ENCODE results near the gene UBE2D1. TPM values are rescaled to one million over a fixed set of nuclear protein-coding genes. Genes with fewer than 3 reads are reported as not detected.

Gene UBE2D1
- total RNA-seq, 1 donor, result 64.3 TPM

GRCh38 chr10:58384544-58384998 lies 49.8 kb downstream of the UBE2D1 start:
- Histone ChIP-seq H3K4me3 (ENCODE audit: low read length) (peak overlapping the region; percentile 83), H3K4me1 (ENCODE audit: insufficient read depth, low read length) (peaks cover 32% of the 10 kb centered on the region), H3K9me3 (ENCODE audit: low read depth, low read length) (no peaks in the 10 kb centered on the region), H3K27me3 (ENCODE audit: insufficient read depth, low read length) (no peaks in the 10 kb centered on the region)

GRCh38 chr10:58384999-58385783 lies 50.4 kb downstream of the UBE2D1 start, which contains the start of gene TFAM:
Gene TFAM, plus strand, starts transcription at chr10:58385410. Its CDS starts 138 bp downstream, at chr10:58385548.
- peaks cover 32% of the 10 kb centered on the region for H3K4me1 ChIP-seq (ENCODE audit: insufficient read depth, low read length)
- peak within 1 kb of the TSS; percentile 83 for H3K4me3 ChIP-seq (ENCODE audit: low read length)
- no peaks in the 10 kb centered on the region for H3K27me3 ChIP-seq (ENCODE audit: insufficient read depth, low read length)
- no peaks in the 10 kb centered on the region for H3K9me3 ChIP-seq (ENCODE audit: low read depth, low read length)

GRCh38 chr10:58385784-58386112 lies 50.9 kb downstream of the UBE2D1 start:
- Histone ChIP-seq H3K4me3 (ENCODE audit: low read length) (peak overlapping the region; percentile 83), H3K4me1 (ENCODE audit: insufficient read depth, low read length) (peaks cover 32% of the 10 kb centered on the region), H3K27me3 (ENCODE audit: insufficient read depth, low read length) (no peaks in the 10 kb centered on the region), H3K9me3 (ENCODE audit: low read depth, low read length) (no peaks in the 10 kb centered on the region)

- Histone ChIP-seq H3K4me1 (ENCODE audit: insufficient read depth, low read length) (peaks cover 26% of the 10 kb centered on the region), H3K4me3 (ENCODE audit: low read length) (no peak overlapping the region), H3K27me3 (ENCODE audit: insufficient read depth, low read length) (no peaks in the 10 kb centered on the region)
Measured at GRCh38 chr10:58389024-58389423, 54.2 kb downstream of the UBE2D1 start.

GRCh38 chr10:58393317-58393716 lies 58.5 kb downstream of the UBE2D1 start:
- H3K9me3 ChIP-seq (ENCODE audit: low read depth, low read length), result no peaks in the 10 kb centered on the region
- no peak overlapping the region for H3K4me3 ChIP-seq (ENCODE audit: low read length)
- H3K27me3 ChIP-seq (ENCODE audit: insufficient read depth, low read length), result no peaks in the 10 kb centered on the region
- H3K4me1 ChIP-seq (ENCODE audit: insufficient read depth, low read length), result no peaks in the 10 kb centered on the region

More at GRCh38 chr10:58389024-58389423, 54.2 kb downstream of the UBE2D1 start:
- no peaks in the 10 kb centered on the region for H3K9me3 ChIP-seq (ENCODE audit: low read depth, low read length)

- H3K4me3 ChIP-seq (ENCODE audit: low read length), result no peak overlapping the region
- no peaks in the 10 kb centered on the region for H3K4me1 ChIP-seq (ENCODE audit: insufficient read depth, low read length)
- H3K9me3 ChIP-seq (ENCODE audit: low read depth, low read length), result no peaks in the 10 kb centered on the region
- H3K27me3 ChIP-seq (ENCODE audit: insufficient read depth, low read length), result no peaks in the 10 kb centered on the region
Measured at GRCh38 chr10:58394471-58394870, 59.7 kb downstream of the UBE2D1 start.

- Histone ChIP-seq H3K4me1 (ENCODE audit: insufficient read depth, low read length) (no peaks in the 10 kb centered on the region), H3K4me3 (ENCODE audit: low read length) (no peak overlapping the region), H3K27me3 (ENCODE audit: insufficient read depth, low read length) (no peaks in the 10 kb centered on the region), H3K9me3 (ENCODE audit: low read depth, low read length) (no peaks in the 10 kb centered on the region)
Measured at GRCh38 chr10:58396057-58396456, 61.3 kb downstream of the UBE2D1 start.

- Histone ChIP-seq H3K9me3 (ENCODE audit: low read depth, low read length) (no peaks in the 10 kb centered on the region), H3K4me3 (ENCODE audit: low read length) (no peak overlapping the region), H3K27me3 (ENCODE audit: insufficient read depth, low read length) (no peaks in the 10 kb centered on the region), H3K4me1 (ENCODE audit: insufficient read depth, low read length) (no peaks in the 10 kb centered on the region)
Measured at GRCh38 chr10:58397830-58398229, 63.0 kb downstream of the UBE2D1 start.

- H3K9me3 ChIP-seq (ENCODE audit: low read depth, low read length), result no peaks in the 10 kb centered on the region
- H3K27me3 ChIP-seq (ENCODE audit: insufficient read depth, low read length), result no peaks in the 10 kb centered on the region
- H3K4me3 ChIP-seq (ENCODE audit: low read length), result no peak overlapping the region
- no peaks in the 10 kb centered on the region for H3K4me1 ChIP-seq (ENCODE audit: insufficient read depth, low read length)
Measured at GRCh38 chr10:58399410-58399809, 64.6 kb downstream of the UBE2D1 start.

- Histone ChIP-seq H3K27me3 (ENCODE audit: insufficient read depth, low read length) (no peaks in the 10 kb centered on the region), H3K4me3 (ENCODE audit: low read length) (no peak overlapping the region), H3K4me1 (ENCODE audit: insufficient read depth, low read length) (no peaks in the 10 kb centered on the region), H3K9me3 (ENCODE audit: low read depth, low read length) (no peaks in the 10 kb centered on the region)
Measured at GRCh38 chr10:58400609-58401008, 65.8 kb downstream of the UBE2D1 start.

- Histone ChIP-seq H3K4me1 (ENCODE audit: insufficient read depth, low read length) (no peaks in the 10 kb centered on the region), H3K9me3 (ENCODE audit: low read depth, low read length) (no peaks in the 10 kb centered on the region), H3K4me3 (ENCODE audit: low read length) (no peak overlapping the region), H3K27me3 (ENCODE audit: insufficient read depth, low read length) (no peaks in the 10 kb centered on the region)
Measured at GRCh38 chr10:58404001-58404400, 69.2 kb downstream of the UBE2D1 start.

GRCh38 chr10:58409956-58410610 lies 75.3 kb downstream of the UBE2D1 start:
- no peaks in the 10 kb centered on the region for H3K27me3 ChIP-seq (ENCODE audit: insufficient read depth, low read length)

GRCh38 chr10:58412502-58412961 lies 77.7 kb downstream of the UBE2D1 start:
- Histone ChIP-seq H3K4me1 (ENCODE audit: insufficient read depth, low read length) (no peaks in the 10 kb centered on the region), H3K27me3 (ENCODE audit: insufficient read depth, low read length) (no peaks in the 10 kb centered on the region), H3K4me3 (ENCODE audit: low read length) (no peak overlapping the region), H3K9me3 (ENCODE audit: low read depth, low read length) (no peaks in the 10 kb centered on the region)

More at GRCh38 chr10:58409956-58410610, 75.3 kb downstream of the UBE2D1 start:
- Histone ChIP-seq H3K4me1 (ENCODE audit: insufficient read depth, low read length) (no peaks in the 10 kb centered on the region), H3K4me3 (ENCODE audit: low read length) (no peak overlapping the region), H3K9me3 (ENCODE audit: low read depth, low read length) (no peaks in the 10 kb centered on the region)

- Histone ChIP-seq H3K9me3 (ENCODE audit: low read depth, low read length) (no peaks in the 10 kb centered on the region), H3K27me3 (ENCODE audit: insufficient read depth, low read length) (no peaks in the 10 kb centered on the region), H3K4me1 (ENCODE audit: insufficient read depth, low read length) (no peaks in the 10 kb centered on the region), H3K4me3 (ENCODE audit: low read length) (no peak overlapping the region)
Measured at GRCh38 chr10:58414270-58415041, 79.7 kb downstream of the UBE2D1 start.

GRCh38 chr10:58415757-58416156 lies 81.0 kb downstream of the UBE2D1 start:
- Histone ChIP-seq H3K27me3 (ENCODE audit: insufficient read depth, low read length) (no peaks in the 10 kb centered on the region), H3K4me1 (ENCODE audit: insufficient read depth, low read length) (no peaks in the 10 kb centered on the region), H3K4me3 (ENCODE audit: low read length) (no peak overlapping the region), H3K9me3 (ENCODE audit: low read depth, low read length) (no peaks in the 10 kb centered on the region)

All from mononuclear cell (primary cell).